Measurements from ENCODE around the gene OPCML.

DNA sequence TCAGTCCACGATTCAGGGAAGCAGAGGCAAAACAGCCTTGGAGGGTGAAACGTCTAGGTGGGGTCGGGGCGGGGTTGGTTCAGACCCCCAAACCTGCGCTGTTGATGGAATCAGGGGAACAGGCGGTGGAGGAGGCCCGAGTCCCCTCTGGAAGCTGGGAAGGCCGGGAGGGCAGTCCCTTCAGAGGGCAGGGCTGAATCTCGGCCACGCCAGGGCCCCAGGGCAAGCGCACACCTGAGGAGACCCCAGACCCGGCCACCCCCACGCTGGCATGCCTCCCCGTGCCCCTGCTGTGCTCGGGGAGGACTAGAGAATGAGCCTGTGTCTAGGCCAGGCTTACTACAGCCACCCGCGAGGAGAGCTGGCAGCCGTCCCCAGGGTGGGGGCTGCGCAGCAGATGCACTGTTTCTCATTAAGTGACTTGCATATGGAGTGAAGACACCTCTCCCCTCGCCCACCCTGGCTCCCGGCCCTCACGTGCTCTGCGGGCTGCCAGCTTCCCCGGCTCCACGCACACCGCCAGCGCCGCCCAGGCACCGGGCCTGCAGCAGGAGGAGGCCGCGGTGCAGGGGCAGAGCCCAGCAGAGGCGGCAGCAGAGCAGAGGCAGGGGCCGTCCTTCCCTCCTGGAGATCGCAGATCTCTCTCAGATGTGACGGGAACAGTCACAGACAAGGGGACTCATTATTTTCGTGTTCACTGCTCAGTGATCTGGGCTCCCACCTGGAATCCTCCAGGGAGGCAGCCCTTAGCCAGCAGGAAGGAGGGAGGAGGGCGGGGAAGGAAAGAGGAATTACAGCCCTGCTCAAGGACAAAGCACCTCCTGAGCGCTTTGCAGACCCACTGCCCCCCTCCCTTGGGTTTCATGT lies 47.1 kb upstream of the OPCML start:
- TF ChIP-seq, protein P1, sequence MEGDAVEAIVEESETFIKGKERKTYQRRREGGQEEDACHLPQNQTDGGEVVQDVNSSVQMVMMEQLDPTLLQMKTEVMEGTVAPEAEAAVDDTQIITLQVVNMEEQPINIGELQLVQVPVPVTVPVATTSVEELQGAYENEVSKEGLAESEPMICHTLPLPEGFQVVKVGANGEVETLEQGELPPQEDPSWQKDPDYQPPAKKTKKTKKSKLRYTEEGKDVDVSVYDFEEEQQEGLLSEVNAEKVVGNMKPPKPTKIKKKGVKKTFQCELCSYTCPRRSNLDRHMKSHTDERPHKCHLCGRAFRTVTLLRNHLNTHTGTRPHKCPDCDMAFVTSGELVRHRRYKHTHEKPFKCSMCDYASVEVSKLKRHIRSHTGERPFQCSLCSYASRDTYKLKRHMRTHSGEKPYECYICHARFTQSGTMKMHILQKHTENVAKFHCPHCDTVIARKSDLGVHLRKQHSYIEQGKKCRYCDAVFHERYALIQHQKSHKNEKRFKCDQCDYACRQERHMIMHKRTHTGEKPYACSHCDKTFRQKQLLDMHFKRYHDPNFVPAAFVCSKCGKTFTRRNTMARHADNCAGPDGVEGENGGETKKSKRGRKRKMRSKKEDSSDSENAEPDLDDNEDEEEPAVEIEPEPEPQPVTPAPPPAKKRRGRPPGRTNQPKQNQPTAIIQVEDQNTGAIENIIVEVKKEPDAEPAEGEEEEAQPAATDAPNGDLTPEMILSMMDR (IDR thresholded peaks at IDR 0.05; ENCODE audit: insufficient read depth, low read length, poor library complexity, severe bottlenecking) = no peak
- TF ChIP-seq EZH2phosphoT487 (conservative IDR thresholded peaks at IDR 0.05; ENCODE audit: low read length) = no peak
